GM19351 (cell line): Measurements from ENCODE around the gene ALK.

Source experiments
- ATAC-seq: cut with Tn5 transposase; IDR thresholded peaks from one replicate; pipeline ENCODE4 v1.9.1; 2021; ENCODE audit warnings: mild to moderate bottlenecking, moderate library complexity; ENCODE audit not compliant: unreplicated experiment

The ALK gene

GRCh38 chr2:29305762-29306161, 615.6 kb downstream of the ALK start:
- ATAC-seq, result no peak

- no peak for ATAC-seq
These were observed 616.9 kb downstream of the ALK start for GRCh38 chr2:29304399-29305060.

GRCh38 chr2:29296585-29296984, 624.8 kb downstream of the ALK start:
- ATAC-seq, result no peak

GRCh38 chr2:29295845-29296244, 625.5 kb downstream of the ALK start:
- no peak for ATAC-seq

GRCh38 chr2:29293830-29294438, 627.5 kb downstream of the ALK start:
- ATAC-seq, result no peak

GRCh38 chr2:29290293-29291047, 630.9 kb downstream of the ALK start:
- no peak for ATAC-seq

GRCh38 chr2:29284671-29285070, 636.7 kb downstream of the ALK start:
- no peak for ATAC-seq

GRCh38 chr2:29281916-29282247, 639.5 kb downstream of the ALK start:
- ATAC-seq, result no peak

GRCh38 chr2:29281086-29281915, 640.1 kb downstream of the ALK start:
- no peak for ATAC-seq

- ATAC-seq, result no peak
These were observed 642.4 kb downstream of the ALK start for GRCh38 chr2:29278966-29279365.

- ATAC-seq, result no peak
These were observed 645.2 kb downstream of the ALK start for GRCh38 chr2:29276151-29276550.

- no peak for ATAC-seq
These were observed 646.2 kb downstream of the ALK start for GRCh38 chr2:29275186-29275585.

GRCh38 chr2:29273685-29274611, 647.4 kb downstream of the ALK start:
- ATAC-seq, result no peak

- no peak for ATAC-seq
These were observed 648.2 kb downstream of the ALK start for GRCh38 chr2:29273004-29273684.

GRCh38 chr2:29272311-29272710, 649.1 kb downstream of the ALK start:
- no peak for ATAC-seq

GRCh38 chr2:29270701-29271121, 650.7 kb downstream of the ALK start:
- no peak for ATAC-seq

GRCh38 chr2:29269765-29270109, 651.6 kb downstream of the ALK start:
- ATAC-seq, result no peak

- ATAC-seq, result no peak
These were observed 652.2 kb downstream of the ALK start for GRCh38 chr2:29269095-29269764.

GRCh38 chr2:29267720-29268119, 653.7 kb downstream of the ALK start:
- no peak for ATAC-seq
